ENCODE data around the gene HSPA1A. TPM values are rescaled to one million over a fixed set of nuclear protein-coding genes. Genes with fewer than 3 reads are reported as not detected.

The HSPA1A gene
- total and polyA plus RNA-seq, 9 of the 15 experiments (the other 6 are each of a cell fraction or from before 2014, with no cell fraction given), result 2.2 to 273 (median 107) TPM

DNA sequence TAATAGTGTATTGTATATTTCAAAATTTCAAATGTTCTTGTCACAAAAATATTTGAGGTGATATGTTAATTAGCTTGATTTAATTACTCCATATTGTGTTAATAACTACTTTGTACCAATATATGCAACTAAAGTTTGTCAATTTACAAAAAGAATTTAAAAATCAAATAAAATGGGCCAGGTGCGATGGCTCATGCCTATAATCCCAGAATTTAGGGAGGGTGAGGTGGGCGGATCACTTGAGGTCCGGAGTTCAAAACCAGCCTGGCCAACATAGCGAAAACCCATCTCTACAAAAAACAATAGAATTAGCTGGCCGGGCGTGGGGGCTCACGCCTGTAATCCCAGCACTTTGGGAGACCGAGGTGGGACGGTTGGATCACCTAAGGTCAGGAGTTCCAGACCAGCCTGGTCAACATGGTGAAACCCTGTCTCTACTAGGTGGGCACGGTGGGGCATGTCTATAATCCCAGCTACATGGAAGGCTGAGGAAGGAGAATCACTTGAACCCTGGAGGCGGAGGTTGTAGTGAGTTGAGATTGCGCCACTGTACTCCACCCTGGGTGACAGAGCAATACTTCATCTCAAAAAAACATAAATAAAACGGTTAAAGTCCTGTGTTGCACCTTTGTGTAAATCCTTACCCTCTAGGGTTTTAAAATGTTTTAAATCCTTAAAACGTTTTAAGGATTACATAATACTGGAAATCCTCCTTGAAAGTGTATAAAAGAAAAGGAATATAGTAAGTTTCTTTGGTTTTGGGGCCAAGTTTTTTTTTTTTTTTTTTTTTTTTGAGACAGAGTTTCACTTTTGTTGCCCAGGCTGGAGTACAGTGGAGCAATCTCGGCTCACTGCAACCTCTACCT is 16.2 kb downstream of the HSPA1A start (continued):
- TF ChIP-seq, protein P1, sequence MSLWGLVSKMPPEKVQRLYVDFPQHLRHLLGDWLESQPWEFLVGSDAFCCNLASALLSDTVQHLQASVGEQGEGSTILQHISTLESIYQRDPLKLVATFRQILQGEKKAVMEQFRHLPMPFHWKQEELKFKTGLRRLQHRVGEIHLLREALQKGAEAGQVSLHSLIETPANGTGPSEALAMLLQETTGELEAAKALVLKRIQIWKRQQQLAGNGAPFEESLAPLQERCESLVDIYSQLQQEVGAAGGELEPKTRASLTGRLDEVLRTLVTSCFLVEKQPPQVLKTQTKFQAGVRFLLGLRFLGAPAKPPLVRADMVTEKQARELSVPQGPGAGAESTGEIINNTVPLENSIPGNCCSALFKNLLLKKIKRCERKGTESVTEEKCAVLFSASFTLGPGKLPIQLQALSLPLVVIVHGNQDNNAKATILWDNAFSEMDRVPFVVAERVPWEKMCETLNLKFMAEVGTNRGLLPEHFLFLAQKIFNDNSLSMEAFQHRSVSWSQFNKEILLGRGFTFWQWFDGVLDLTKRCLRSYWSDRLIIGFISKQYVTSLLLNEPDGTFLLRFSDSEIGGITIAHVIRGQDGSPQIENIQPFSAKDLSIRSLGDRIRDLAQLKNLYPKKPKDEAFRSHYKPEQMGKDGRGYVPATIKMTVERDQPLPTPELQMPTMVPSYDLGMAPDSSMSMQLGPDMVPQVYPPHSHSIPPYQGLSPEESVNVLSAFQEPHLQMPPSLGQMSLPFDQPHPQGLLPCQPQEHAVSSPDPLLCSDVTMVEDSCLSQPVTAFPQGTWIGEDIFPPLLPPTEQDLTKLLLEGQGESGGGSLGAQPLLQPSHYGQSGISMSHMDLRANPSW (CRISPR knock-in tag; IDR thresholded peaks at IDR 0.05), result no peak
- TF ChIP-seq RBM34 (IDR thresholded peaks at IDR 0.05; ENCODE audit: borderline replicate concordance, insufficient read depth, low read length) (no peak), HDAC1 (IDR thresholded peaks at IDR 0.05) (peak in 1 of 2 experiments; percentile 12; a peak in 2 of 4 replicates), GABPB2 (CRISPR knock-in tag; conservative IDR thresholded peaks at IDR 0.05) (0 out of 2 replicates have a peak, but pooled peaks have one; percentile 23), FOXK1 (CRISPR knock-in tag; IDR thresholded peaks at IDR 0.05; ENCODE audit: borderline replicate concordance) (peak; percentile 63; the same call in 1 of the 2 replicates), LEF1 (IDR thresholded peaks at IDR 0.05) (no peak), POLR2AphosphoS5 (IDR thresholded peaks at IDR 0.05; ENCODE audit: control insufficient read depth, insufficient read depth, low read depth, low read length) (peak; percentile 18; the same call in 1 of the 2 replicates), NR1H2 (CRISPR knock-in tag; IDR thresholded peaks at IDR 0.05) (no peak), TCFL5 (CRISPR knock-in tag; conservative IDR thresholded peaks at IDR 0.05) (no peak), SREBF2 (CRISPR knock-in tag; IDR thresholded peaks at IDR 0.05) (no peak), BRCA1 (IDR thresholded peaks at IDR 0.05) (no peak), BRCA1 (CRISPR knock-in tag; IDR thresholded peaks at IDR 0.05) (no peak), KLF10 (CRISPR knock-in tag; IDR thresholded peaks at IDR 0.05) (no peak), PHF20 (IDR thresholded peaks at IDR 0.05; ENCODE audit: partially characterized antibody) (no peak), ZNF717 (CRISPR knock-in tag; IDR thresholded peaks at IDR 0.05) (no peak), BMI1 (IDR thresholded peaks at IDR 0.05; ENCODE audit: low read length) (no peak), ZNF197 (CRISPR knock-in tag; IDR thresholded peaks at IDR 0.05; ENCODE audit: low read depth) (no peak), CXXC5 (CRISPR knock-in tag; IDR thresholded peaks at IDR 0.05) (peak; percentile 40; the same call in 1 of the 2 replicates), HDGF (IDR thresholded peaks at IDR 0.05) (peak; percentile 50; the same call in 1 of the 2 replicates), ZNF316 (IDR thresholded peaks at IDR 0.05) (no peak), EP400 (IDR thresholded peaks at IDR 0.05) (no peak), FOXP1 (CRISPR knock-in tag; IDR thresholded peaks at IDR 0.05) (no peak), WHSC1 (IDR thresholded peaks at IDR 0.05; ENCODE audit: low read length) (no peak), SRSF9 (IDR thresholded peaks at IDR 0.05; ENCODE audit: borderline replicate concordance, low read depth, low read length) (no peak)
- TF ChIP-seq, protein P2, sequence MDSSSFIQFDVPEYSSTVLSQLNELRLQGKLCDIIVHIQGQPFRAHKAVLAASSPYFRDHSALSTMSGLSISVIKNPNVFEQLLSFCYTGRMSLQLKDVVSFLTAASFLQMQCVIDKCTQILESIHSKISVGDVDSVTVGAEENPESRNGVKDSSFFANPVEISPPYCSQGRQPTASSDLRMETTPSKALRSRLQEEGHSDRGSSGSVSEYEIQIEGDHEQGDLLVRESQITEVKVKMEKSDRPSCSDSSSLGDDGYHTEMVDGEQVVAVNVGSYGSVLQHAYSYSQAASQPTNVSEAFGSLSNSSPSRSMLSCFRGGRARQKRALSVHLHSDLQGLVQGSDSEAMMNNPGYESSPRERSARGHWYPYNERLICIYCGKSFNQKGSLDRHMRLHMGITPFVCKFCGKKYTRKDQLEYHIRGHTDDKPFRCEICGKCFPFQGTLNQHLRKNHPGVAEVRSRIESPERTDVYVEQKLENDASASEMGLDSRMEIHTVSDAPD (CRISPR knock-in tag; IDR thresholded peaks at IDR 0.05), result no peak
- TF ChIP-seq, protein P3, sequence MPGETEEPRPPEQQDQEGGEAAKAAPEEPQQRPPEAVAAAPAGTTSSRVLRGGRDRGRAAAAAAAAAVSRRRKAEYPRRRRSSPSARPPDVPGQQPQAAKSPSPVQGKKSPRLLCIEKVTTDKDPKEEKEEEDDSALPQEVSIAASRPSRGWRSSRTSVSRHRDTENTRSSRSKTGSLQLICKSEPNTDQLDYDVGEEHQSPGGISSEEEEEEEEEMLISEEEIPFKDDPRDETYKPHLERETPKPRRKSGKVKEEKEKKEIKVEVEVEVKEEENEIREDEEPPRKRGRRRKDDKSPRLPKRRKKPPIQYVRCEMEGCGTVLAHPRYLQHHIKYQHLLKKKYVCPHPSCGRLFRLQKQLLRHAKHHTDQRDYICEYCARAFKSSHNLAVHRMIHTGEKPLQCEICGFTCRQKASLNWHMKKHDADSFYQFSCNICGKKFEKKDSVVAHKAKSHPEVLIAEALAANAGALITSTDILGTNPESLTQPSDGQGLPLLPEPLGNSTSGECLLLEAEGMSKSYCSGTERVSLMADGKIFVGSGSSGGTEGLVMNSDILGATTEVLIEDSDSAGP (CRISPR knock-in tag; IDR thresholded peaks at IDR 0.05), result no peak
